ENCODE measurements around the gene POU6F2.

The POU6F2 gene

DNA sequence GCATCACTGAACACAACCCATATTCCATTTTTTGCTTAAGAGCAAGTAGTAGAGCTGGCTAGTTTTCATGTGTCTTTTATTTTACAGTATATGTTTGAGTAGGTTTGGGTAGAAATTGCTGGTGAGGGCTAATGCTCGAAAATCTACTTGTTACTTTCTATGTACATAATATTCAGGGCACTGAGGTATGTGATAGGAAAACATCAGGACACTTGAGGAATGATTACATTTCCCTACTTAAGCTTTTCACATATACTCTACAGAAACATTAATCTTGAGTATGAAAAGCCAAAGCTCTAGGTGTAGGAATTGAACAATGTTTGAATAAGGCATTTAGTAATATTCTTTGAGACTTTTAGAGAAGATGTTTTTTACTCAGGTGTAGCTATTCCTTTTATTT lies 73.6 kb downstream of the POU6F2 start:
- Histone ChIP-seq H3K27ac (ENCODE audit: extremely low read depth, low read depth, low read length) (no peak overlapping the region), H3K4me3 (ENCODE audit: low read depth, low read length) (no peak overlapping the region), H3K9me3 (ENCODE audit: control insufficient read depth, insufficient read depth, low read depth, low read length) (no peaks in the 10 kb centered on the region), H3K36me3 (ENCODE audit: control insufficient read depth in 2 of 2, insufficient read depth in 1 of 2, low read length in 2 of 2) (no peaks in the 10 kb centered on the region), H3K4me1 (ENCODE audit: control insufficient read depth, insufficient read depth, low read length) (no peaks in the 10 kb centered on the region)
- TF ChIP-seq ZBTB21 (tag by site-specific recombination; IDR thresholded peaks at IDR 0.05) (no peak), ZNF404 (tag by site-specific recombination; IDR thresholded peaks at IDR 0.05) (no peak), ZNF677 (tag by site-specific recombination; IDR thresholded peaks at IDR 0.05) (no peak), ZNF580 (tag by site-specific recombination; IDR thresholded peaks at IDR 0.05) (no peak), EGR2 (tag by site-specific recombination; IDR thresholded peaks at IDR 0.05; ENCODE audit: low read depth) (no peak), ZNF311 (tag by site-specific recombination; IDR thresholded peaks at IDR 0.05; ENCODE audit: borderline replicate concordance) (no peak), HOXA7 (CRISPR knock-in tag; IDR thresholded peaks at IDR 0.05; ENCODE audit: borderline replicate concordance) (no peak), ZNF394 (tag by site-specific recombination; IDR thresholded peaks at IDR 0.05; ENCODE audit: borderline replicate concordance) (no peak), ZNF560 (tag by site-specific recombination; IDR thresholded peaks at IDR 0.05; ENCODE audit: borderline replicate concordance) (no peak), ZNF626 (tag by site-specific recombination; IDR thresholded peaks at IDR 0.05) (no peak), ZBTB17 (tag by site-specific recombination; IDR thresholded peaks at IDR 0.05) (no peak), ZNF16 (tag by site-specific recombination; IDR thresholded peaks at IDR 0.05; ENCODE audit: low read depth) (no peak), PRDM2 (tag by site-specific recombination; IDR thresholded peaks at IDR 0.05; ENCODE audit: borderline replicate concordance) (no peak), ZNF174 (tag by site-specific recombination; IDR thresholded peaks at IDR 0.05) (no peak)
- TF ChIP-seq, protein P1, sequence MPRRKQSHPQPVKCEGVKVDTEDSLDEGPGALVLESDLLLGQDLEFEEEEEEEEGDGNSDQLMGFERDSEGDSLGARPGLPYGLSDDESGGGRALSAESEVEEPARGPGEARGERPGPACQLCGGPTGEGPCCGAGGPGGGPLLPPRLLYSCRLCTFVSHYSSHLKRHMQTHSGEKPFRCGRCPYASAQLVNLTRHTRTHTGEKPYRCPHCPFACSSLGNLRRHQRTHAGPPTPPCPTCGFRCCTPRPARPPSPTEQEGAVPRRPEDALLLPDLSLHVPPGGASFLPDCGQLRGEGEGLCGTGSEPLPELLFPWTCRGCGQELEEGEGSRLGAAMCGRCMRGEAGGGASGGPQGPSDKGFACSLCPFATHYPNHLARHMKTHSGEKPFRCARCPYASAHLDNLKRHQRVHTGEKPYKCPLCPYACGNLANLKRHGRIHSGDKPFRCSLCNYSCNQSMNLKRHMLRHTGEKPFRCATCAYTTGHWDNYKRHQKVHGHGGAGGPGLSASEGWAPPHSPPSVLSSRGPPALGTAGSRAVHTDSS (tag by site-specific recombination; IDR thresholded peaks at IDR 0.05) = no peak
- TF ChIP-seq, protein P2, sequence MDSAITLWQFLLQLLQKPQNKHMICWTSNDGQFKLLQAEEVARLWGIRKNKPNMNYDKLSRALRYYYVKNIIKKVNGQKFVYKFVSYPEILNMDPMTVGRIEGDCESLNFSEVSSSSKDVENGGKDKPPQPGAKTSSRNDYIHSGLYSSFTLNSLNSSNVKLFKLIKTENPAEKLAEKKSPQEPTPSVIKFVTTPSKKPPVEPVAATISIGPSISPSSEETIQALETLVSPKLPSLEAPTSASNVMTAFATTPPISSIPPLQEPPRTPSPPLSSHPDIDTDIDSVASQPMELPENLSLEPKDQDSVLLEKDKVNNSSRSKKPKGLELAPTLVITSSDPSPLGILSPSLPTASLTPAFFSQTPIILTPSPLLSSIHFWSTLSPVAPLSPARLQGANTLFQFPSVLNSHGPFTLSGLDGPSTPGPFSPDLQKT (IDR thresholded peaks at IDR 0.05; ENCODE audit: borderline replicate concordance, low read depth, low read length) = no peak
- TF ChIP-seq, protein P3, sequence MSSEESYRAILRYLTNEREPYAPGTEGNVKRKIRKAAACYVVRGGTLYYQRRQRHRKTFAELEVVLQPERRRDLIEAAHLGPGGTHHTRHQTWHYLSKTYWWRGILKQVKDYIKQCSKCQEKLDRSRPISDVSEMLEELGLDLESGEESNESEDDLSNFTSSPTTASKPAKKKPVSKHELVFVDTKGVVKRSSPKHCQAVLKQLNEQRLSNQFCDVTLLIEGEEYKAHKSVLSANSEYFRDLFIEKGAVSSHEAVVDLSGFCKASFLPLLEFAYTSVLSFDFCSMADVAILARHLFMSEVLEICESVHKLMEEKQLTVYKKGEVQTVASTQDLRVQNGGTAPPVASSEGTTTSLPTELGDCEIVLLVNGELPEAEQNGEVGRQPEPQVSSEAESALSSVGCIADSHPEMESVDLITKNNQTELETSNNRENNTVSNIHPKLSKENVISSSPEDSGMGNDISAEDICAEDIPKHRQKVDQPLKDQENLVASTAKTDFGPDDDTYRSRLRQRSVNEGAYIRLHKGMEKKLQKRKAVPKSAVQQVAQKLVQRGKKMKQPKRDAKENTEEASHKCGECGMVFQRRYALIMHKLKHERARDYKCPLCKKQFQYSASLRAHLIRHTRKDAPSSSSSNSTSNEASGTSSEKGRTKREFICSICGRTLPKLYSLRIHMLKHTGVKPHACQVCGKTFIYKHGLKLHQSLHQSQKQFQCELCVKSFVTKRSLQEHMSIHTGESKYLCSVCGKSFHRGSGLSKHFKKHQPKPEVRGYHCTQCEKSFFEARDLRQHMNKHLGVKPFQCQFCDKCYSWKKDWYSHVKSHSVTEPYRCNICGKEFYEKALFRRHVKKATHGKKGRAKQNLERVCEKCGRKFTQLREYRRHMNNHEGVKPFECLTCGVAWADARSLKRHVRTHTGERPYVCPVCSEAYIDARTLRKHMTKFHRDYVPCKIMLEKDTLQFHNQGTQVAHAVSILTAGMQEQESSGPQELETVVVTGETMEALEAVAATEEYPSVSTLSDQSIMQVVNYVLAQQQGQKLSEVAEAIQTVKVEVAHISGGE (tag by site-specific recombination; conservative IDR thresholded peaks at IDR 0.05; ENCODE audit: low read depth) = no peak
- POLR2A ChIA-PET = no interaction called here
- CTCF ChIA-PET = interaction anchor here (0.6 to 1.1 kb wide), 3 partner anchors 16 to 403 kb away, joined by 3 to 4 read pairs (median 3); no protein-coding TSS in a partner anchor

Measured in HEK293 (cell line).